NCI-H510A treated with DMSO at 0.1 percent for 48 hours (cell line): ENCODE results near the gene RAET1E.

Experiments
- DNase-seq: peaks from one replicate; lab custom pipeline; 2025; lab: John Stamatoyannopoulos, UW

RAET1E gene

GRCh38 chr6:149890629-149891045 lies 7.3 kb downstream of the RAET1E start:
- no peak for DNase-seq

- no peak for DNase-seq
Measured at GRCh38 chr6:149889326-149889725, 8.6 kb downstream of the RAET1E start.

GRCh38 chr6:149888659-149889058 lies 9.3 kb downstream of the RAET1E start:
- no peak for DNase-seq

- DNase-seq: no peak
Measured at GRCh38 chr6:149888093-149888492, 9.8 kb downstream of the RAET1E start.

GRCh38 chr6:149887343-149887742 lies 10.6 kb downstream of the RAET1E start:
- DNase-seq: no peak

- no peak for DNase-seq
Measured at GRCh38 chr6:149885888-149886287, 12.0 kb downstream of the RAET1E start.

GRCh38 chr6:149884617-149885016 lies 13.3 kb downstream of the RAET1E start:
- DNase-seq: no peak

- peak; percentile 67 for DNase-seq
Measured at GRCh38 chr6:149884215-149884614, 13.7 kb downstream of the RAET1E start.

GRCh38 chr6:149881860-149882259 lies 16.1 kb downstream of the RAET1E start:
- DNase-seq: no peak

GRCh38 chr6:149881066-149881766 lies 16.7 kb downstream of the RAET1E start:
- no peak for DNase-seq

- no peak for DNase-seq
Measured at GRCh38 chr6:149877659-149878058, 20.3 kb downstream of the RAET1E start.

GRCh38 chr6:149876241-149876933 lies 21.5 kb downstream of the RAET1E start:
- DNase-seq: no peak

GRCh38 chr6:149872233-149872632 lies 25.7 kb downstream of the RAET1E start:
- no peak for DNase-seq

GRCh38 chr6:149871182-149871581 lies 26.7 kb downstream of the RAET1E start:
- no peak for DNase-seq

- no peak for DNase-seq
Measured at GRCh38 chr6:149869275-149869892, 28.5 kb downstream of the RAET1E start.

- DNase-seq: peak; percentile 8
Measured at GRCh38 chr6:149867876-149868640, 29.9 kb downstream of the RAET1E start.

GRCh38 chr6:149864578-149865535 lies 33.1 kb downstream of the RAET1E start:
- DNase-seq: peak; percentile 51

GRCh38 chr6:149863698-149864577 lies 34.0 kb downstream of the RAET1E start, which contains the start of gene LRP11:
Gene LRP11 (minus strand): TSS chr6:149864359. CDS start chr6:149864020, 339 bp downstream.
- DNase-seq: peak; percentile 67

- DNase-seq: peak; percentile 35
Measured at GRCh38 chr6:149862922-149863697, 34.8 kb downstream of the RAET1E start.
